Anterior cingulate cortex (tissue), 58 donors: ENCODE results near the gene PACC1.
"Not testable (repeated sequence)": the region's sequence is repeated elsewhere in the genome, so short reads cannot be mapped to it uniquely, and the experiment has no call there.

Experiments used
- DNase-seq, 58 donors: peaks; one replicate each; lab custom pipeline; 2025; lab: John Stamatoyannopoulos, UW

Gene PACC1

DNA sequence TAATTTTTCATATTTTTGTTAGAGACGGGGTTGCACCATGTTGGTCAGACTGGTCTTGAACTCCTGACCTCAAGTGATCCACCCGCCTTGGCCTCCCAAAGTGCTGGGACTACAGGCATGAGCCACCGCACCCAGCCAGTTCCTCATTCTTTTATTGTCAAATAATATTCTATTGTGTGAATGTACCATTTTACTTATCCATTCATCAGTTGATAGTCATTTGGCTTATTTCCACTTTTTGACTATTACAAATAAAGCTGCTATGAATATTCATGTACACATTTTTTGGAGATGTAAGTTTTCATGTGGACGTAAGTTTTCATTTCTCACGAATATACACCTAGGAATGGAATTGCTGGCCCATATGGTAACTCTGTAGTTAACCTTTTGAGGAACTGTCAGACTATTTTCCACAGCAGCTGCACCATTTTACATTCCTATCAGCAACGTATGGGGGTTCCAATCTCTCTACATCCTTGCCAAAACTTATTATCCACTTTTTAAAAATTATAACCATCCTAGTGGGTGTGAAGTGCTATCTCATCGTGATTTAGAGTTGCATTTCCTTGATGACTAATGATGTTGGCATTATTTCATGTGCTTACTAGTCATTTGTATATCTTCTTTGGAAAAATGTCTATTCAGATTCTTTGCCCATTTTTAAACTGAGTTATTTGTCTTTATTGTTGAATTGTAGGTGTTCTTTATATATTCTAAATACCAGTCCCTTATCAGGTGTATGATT is 12.7 kb downstream of the PACC1 start:
- no peak for DNase-seq

DNA sequence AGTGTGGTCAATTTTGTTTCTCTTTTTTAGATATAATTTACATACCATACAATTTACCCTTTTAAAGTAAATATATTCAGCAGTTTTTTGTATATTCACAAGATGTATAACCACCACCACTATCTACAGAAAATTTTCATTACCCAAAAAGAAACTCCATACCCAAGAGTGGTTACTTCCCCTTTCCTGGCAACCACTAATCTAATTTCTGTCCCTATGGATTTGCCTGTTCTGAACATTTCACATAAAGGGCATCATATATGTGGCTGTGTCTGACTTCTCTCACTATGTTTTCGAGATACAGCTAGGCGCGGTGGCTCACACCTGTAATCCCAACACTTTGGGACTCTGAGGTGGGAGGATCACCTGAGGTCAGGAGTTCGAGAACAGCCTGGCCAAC is 13.6 kb downstream of the PACC1 start:
- no peak for DNase-seq

DNA sequence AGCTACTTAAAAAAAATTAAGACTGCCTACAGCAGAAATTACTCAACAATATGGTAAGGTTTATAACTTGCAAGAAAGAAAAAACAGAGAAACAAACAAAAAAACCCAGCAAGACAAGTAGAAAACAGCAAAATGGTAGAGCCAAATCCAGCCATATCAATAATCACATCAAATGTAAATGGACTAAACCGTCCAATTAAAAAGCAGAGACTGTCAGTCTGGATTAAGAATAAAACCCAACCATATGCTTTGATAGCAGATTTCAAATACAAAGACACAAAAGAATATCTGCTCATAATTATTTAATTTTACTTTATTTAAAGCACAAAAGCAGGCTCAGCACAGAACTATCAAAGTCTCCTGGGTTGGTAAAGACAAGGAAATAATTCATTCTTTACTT is 17.5 kb downstream of the PACC1 start:
- DNase-seq, result no peak

DNA sequence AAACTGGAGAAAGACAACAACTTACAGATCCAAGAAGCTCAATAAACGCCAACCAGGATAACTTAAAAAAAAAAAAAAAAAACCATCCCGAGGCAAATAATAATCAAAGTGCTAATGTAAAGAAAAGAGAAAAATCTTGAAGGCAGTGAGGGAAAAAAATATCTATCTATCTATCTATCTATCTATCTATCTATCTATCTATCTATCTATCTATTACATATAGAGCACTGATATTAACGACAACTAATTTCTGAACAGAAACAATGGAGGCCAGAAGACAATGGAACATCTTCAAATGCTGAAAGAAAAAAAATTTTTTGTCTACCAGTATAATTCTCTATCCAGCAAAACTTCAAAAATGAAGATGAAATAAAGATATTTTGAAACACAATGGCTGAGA is 18.0 kb downstream of the PACC1 start:
- DNase-seq, result no peak

DNA sequence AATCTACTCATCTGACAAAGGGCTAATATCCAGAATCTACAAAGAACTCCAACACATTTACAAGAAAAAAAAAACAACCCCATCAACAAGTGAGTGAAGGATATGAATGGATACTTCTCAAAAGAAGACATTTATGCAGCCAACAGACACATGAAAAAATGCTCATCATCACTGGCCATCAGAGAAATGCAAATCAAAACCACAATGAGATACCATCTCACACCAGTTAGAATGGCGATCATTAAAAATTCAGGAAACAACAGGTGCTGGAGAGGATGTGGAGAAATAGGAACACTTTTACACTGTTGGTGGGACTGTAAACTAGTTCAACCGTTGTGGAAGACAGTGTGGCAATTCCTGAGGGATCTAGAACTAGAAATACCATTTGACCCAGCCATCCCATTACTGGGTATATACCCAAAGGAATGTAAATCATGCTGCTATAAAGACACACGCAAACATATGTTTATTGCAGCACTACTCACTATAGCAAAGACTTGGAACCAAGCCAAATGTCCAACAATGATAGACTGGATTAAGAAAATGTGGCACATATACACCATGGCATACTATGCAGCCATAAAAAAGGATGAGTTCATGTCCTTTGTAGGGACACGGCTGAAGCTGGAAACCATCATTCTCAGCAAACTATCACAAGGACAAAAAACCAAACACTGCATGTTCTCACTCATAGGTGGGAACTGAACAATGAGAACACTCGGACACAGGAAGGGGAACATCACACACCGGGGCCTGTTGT is 18.8 kb downstream of the PACC1 start:
- DNase-seq, result not testable (repeated sequence)

DNA sequence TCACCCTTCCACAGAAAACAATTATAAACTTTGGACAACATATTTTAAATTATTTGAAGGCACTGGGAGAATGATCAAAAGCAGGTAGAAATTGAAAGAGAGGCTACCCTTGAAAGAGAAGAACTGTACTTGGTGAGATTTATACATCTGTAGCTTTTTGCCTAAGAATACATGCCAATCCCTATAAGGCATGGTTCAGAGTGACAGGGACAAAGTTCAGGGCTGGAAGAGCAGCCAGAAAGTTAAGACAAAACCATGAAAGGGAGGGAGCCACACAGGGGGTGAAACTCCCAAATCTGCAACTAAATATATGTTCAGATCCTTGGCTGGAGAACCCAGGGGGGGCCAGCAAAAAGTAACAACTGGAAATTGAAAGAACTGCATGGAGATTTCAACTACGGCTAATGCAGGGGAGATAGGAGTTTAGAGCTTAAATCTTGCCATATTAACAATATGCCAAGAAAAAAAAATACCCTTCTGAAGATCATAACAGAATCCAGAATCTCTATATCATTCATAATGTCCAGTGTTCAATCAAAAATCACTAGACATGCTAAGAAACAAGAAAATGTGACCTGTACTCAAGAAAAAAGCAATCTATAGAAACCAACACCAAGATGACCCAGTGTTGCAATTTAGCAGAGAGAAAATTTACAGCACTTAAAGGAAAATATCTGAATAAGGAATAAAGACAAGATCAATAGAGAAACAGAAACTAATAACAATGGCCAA is 25.5 kb downstream of the PACC1 start:
- DNase-seq, result no peak

DNA sequence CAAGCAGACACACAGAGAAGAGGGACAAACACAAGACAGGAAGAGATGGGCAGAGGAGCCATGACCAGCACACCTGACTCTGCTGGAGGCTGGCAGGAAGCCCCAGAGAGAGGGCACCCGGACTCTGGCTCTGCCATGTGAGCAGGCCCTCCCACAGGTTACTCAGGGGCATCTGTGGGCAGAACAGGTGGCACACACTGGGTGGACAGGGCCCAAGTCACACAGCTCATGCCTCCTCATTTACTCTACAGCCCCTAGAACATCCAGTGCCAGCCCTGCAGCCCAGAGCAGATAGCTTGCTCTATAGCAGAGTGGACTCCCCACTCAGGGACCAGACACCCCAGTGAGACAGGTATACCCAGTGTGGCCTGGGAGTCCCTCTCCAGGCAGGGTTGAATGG is 28.7 kb downstream of the PACC1 start:
- no peak for DNase-seq

DNA sequence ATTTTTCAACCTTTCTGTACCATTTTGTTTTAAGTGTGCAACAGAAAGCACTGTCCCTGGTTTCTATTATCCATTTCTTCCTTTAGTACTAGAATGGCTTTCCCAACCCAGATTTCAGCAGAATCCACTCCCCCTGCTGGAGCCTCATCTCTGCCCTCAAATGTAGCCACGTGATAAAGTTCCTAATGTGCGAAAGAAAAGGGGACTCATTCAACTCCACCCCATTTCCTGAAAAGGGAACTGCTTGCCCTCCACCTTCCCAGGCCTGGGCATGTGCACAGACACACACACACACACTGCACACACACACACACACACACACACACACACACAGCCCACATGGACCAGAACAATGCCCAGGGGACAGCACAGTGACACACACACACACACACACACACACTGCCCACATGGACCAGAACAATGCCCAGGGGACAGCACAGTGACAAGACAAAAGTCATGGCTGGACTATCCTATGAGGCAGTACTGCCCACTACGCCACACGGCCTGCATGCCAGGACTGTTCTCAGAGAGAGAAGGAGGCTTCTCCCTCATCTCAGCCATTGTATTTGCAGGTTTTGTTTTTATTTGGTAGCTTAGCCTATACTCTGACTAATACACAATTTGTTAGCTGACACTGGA is 33.2 kb downstream of the PACC1 start:
- no peak for DNase-seq

DNA sequence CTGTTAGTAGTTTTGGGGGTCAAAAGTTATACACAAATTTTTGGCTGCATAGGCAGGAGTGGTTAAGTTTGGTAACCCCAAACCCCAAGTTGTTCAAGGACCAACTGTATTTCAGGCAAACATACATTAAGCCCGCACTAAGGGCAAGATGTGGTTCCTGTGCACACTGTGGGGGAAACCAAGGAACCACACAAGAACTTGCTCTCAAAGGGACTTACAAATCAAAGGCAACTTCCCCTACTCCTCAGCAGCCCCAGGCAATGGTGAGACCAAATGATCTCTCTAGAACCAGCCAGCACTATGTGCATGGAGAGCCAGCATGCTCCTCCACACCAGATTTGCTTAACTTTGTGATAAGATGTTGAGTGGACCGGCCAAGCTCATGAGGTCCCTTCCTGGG is 35.3 kb downstream of the PACC1 start:
- no peak for DNase-seq

DNA sequence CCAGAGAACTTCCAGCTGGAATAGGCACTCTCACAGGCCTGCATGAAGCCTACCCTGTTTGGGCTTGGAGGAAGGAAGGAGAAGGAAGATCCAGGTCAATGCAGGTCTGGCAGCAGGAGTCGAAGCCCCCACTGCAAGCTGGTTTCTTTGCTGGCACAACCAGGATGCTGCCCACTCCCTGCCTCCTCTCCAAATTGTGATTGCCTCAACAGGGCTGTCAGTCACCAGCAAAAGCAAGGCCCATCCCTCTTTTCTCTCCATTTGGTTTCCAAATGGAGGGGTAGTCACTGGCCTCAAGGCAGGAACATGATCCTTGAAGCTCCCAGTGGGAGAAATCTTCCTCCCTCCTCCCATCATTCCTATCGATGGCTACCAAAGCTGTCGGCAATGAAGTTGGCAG is 37.0 kb downstream of the PACC1 start:
- DNase-seq, result no peak

DNA sequence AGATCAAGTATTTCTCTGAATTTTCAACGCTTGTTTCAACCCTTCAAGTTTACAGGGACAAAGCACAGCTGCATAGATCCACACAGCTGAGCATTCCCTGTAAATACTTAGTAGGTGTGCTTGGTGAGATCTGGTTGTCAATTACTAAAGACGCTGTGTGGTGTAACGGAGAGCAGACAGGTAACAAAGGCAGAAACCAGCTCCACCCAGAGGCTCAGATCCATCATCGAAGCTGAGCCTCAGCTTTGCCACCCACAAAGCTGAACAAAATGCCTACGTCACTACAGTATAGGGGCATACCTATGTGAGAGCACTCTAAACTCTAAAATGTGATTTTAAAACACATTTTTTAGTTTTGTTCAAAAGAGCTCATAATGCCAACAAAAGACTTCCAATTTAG is 38.7 kb downstream of the PACC1 start:
- no peak for DNase-seq

DNA sequence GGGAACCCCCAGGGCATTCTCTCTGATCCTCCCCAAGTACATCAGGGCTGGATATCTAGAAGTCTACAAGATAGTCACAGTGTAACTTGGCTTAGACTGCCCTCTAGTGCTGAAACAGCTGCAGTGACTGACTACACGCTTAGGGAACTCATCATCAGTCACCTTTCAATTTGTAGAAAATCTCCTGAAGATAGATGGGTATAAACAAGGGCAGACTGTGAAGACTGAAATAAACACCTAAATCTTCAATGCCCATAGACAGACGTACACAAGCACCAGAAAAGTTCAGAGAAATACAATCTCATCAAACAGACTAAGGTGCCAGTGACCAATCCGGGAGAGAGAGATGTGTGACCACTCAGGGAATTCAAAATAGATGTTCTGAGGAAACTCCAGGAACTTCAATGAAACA is 46.6 kb downstream of the PACC1 start:
- DNase-seq, result peak in 14 of 58 donors; percentile 6 to 40 (median 17)

DNA sequence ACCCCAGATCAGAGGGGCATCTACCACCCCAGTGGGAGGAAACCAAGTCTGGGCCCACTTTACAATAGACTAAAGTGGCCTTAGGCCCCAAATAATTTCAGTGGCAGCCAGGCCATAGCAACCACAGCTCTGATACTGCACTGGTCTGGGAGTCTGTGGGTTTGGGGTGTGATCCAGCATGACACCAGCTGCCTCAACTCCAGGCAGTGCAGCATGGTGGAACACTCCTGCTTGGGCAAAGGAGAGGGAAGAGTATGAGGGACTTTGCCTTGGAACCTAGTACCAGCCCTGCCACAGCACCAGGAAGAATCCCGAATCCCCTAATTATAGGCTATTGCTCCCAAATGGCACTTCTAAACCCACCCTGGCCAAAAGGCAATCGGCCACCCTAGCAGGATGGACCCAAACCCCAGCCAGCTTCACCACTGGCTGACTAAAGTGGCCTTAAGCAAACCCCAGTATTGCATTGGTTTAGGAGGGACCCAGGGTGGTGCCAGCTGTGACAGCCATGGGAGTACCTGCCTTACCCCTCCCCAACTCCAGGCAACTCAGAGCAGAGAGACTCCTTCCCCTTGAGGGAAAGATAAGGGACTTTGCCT is 47.1 kb downstream of the PACC1 start:
- DNase-seq, result no peak

DNA sequence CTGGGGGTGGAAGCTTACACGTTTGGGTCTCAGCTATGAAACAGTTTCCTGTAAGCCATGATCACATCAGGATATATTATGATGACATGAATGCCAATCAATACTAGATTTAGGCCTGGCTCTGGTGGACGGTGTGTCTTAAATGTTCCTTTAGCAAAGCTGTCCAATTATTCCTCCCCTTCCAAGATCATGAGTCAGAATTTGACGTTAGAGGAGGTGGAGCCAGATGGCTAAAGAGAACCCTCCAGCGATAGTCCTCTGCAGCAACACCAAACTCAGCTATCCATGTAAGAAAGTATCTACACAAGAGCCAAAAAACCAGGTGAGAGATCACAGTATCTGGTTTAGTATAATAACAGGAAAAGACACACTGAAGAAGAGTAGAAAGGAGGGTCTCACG is 47.8 kb downstream of the PACC1 start:
- DNase-seq, result no peak

DNA sequence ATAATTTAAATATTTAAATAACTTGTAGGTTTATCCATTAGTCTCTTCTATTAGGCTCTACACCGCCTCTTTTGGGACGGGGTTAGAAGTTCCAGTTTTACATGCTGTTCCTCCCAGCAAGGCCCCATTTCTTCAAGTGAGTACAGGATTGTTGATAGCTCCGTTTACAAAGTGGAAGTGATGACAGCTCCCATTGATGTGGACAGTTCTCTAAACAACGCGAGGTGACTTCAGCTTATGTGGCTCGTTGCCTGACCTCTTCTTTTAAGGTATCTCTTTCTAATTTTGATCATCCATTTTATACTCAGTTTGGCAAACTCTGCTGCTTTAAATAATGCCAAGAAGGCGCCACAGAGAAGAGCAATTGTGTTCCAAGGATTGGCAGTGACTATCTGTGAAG is 49.7 kb downstream of the PACC1 start:
- DNase-seq, result no peak

DNA sequence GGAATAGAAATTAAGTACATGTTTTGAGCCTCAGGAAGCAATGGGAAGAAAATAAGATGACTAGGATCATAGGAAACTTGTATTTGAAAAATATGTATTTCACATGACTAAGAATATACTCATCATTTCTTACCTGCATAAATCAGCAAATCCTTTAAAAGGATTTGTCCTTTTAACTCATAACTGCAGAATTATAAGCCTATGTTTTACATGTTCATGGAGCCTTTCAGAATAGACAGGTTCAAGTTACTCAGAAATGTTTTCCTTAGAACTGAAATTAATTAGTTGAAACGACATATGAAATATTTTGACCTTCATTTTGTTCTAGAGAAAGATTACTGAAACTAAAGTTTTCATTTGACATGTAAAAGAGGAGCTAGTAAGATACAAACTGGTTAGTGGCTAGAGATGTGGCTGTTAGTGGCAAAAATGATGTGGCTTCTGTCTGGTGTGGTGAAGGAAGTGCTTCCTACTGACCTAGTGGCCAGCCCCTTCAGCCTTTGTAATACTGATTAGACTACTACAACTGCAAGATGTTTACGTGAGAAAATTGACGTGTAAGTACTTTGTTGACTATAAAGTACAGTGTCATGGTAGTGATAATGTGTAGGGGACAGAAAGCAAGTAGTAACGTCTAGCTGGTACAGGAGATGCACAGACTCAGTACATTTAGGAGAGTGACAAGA is 54.7 kb downstream of the PACC1 start:
- DNase-seq, result no peak

DNA sequence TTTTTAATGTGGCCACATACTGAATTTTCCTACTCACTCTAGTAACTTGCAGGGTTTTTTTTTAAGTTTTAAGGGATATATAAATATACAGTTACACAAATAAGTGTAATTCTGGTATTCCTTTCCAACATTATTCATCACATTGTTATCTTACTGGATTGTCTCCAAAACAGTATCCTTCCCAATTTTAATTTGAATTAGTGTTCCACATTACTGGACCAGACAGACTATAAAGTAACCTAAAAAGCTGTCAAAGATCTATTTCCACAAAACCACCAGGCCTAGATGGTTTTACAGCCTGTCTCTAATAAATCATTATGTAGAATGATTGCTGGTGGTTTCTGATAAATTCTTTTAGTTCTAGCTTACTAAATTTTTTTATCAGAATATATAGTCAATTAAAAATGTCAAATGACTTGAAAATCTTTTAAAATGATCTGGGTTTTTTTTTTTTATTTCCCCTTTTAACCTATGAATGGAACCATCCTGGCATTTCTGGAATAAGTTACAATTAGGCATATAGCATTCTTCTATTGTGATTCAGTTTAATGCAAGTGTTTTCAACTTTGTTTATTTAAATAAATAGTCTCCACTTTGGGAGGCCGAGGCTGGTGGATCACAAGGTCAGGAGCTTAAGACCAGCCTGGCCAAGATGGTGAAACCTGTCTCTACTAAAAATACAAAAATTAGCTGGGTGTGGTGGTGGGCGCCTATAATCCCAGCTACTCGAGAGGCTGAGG is 59.3 kb downstream of the PACC1 start:
- no peak for DNase-seq

DNA sequence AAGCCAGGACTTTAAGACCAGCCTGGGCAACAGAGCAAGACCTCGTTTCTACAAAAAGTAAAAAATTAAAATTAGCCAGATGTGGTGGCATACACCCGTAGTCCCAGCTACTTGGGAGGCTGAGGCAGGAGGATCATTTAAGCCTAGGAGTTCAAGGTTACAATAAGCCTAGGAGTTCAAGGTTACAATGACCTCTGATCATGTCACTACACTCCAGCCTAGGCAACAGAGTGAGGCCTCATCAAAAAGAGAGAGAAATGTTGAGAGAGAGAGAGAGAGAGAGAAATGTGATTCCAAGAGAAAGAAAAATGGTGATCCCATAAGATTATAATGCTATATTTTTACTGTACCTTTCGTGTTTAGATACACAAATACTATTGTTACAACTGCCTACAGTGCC is 60.2 kb downstream of the PACC1 start:
- DNase-seq, result no peak

DNA sequence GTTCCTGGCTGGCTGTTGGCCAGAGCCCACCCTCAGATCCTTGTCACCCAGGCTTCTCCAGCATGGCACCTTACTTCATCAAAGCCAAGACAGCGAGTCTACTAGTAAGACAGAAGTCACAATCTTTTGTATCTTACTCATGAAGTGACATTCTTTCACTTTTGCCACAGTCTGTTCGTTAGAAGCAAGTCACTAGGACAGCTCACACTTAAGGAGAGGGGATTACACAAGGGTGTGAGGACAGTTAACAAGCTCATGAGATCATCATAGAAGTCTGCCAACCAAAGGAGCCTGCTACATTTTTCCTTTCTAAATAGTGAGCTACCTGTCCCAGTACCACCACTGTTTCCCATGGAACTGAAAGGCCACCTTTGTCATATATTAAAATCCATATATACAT is 61.5 kb downstream of the PACC1 start:
- no peak for DNase-seq
